Neural progenitor cell (in vitro differentiated cells): ENCODE results near the gene ZC3H18. TPM values are rescaled to one million over a fixed set of nuclear protein-coding genes. Genes with fewer than 3 reads are reported as not detected.

Experiments
- DNase-seq: peaks from one replicate; pipeline ENCODE4 v3.0.0-alpha.2; 2016; ENCODE audit warnings: low spot score
- H2AFZ ChIP-seq: fragments of 200-600 bp; sonication (generic); replicated peaks from 2 replicates; pipeline ENCODE4 v1.6.1; 2016; ENCODE audit warnings: antibody characterized with exemption
- H3F3A ChIP-seq: fragments of 200-600 bp; sonication (generic); 2 replicates; pipeline ENCODE4 v1.6.1; 2016; ENCODE audit warnings: antibody characterized with exemption, low read depth
- H3K27ac ChIP-seq: fragments of 200-600 bp; sonication (generic); 2 replicates; pipeline ENCODE4 v1.5.1; 2016; ENCODE audit warnings: mild to moderate bottlenecking
- H3K27me3 ChIP-seq: fragments of 200-600 bp; sonication (generic); 2 replicates; pipeline ENCODE4 v1.6.1; 2016; ENCODE audit warnings: mild to moderate bottlenecking, moderate library complexity
- H3K36me3 ChIP-seq: fragments of 200-600 bp; sonication (generic); 2 replicates; pipeline ENCODE4 v1.5.1; 2016
- H3K4me1 ChIP-seq: fragments of 200-600 bp; sonication (generic); 2 replicates; pipeline ENCODE4 v1.6.1; 2016; ENCODE audit warnings: mixed run types
- H3K4me2 ChIP-seq: fragments of 200-600 bp; sonication (generic); 2 replicates; pipeline ENCODE4 v1.6.1; 2016
- H3K4me3 ChIP-seq: fragments of 200-600 bp; sonication (generic); 2 replicates; pipeline ENCODE4 v1.5.1; 2016
- H3K79me2 ChIP-seq: fragments of 200-600 bp; sonication (generic); 2 replicates; pipeline ENCODE4 v1.6.1; 2016; ENCODE audit warnings: low read depth
- H3K9ac ChIP-seq: fragments of 200-600 bp; sonication (generic); 2 replicates; pipeline ENCODE4 v1.6.1; 2016
- H3K9me3 ChIP-seq: fragments of 200-600 bp; sonication (generic); 2 replicates; pipeline ENCODE4 v1.5.1; 2016; ENCODE audit warnings: low read depth
- H4K20me1 ChIP-seq: fragments of 200-600 bp; sonication (generic); 2 replicates; pipeline ENCODE4 v1.6.1; 2016; ENCODE audit warnings: low read depth
- H3K27ac Mint-ChIP-seq: 3 replicates; pipeline ENCODE4 v1.8.0; 2021; ENCODE audit warnings: mixed read lengths
- H3K27me3 Mint-ChIP-seq: 2 replicates; pipeline ENCODE4 v1.8.0; 2022; ENCODE audit warnings: low read depth, mild to moderate bottlenecking, inconsistent platforms, moderate library complexity, mixed read lengths; ENCODE audit not compliant: insufficient read depth
- H3K36me3 Mint-ChIP-seq: 3 replicates; pipeline ENCODE4 v1.8.0; 2021; ENCODE audit warnings: mixed read lengths
- H3K4me1 Mint-ChIP-seq: 3 replicates; pipeline ENCODE4 v1.8.0; 2021; ENCODE audit warnings: mixed read lengths
- H3K4me3 Mint-ChIP-seq: 3 replicates; pipeline ENCODE4 v1.8.0; 2021; ENCODE audit warnings: mild to moderate bottlenecking, moderate library complexity, mixed read lengths
- H3K9me3 Mint-ChIP-seq: 3 replicates; pipeline ENCODE4 v1.8.0; 2020; ENCODE audit warnings: mixed read lengths
- EZH2 ChIP-seq: fragments of 200-600 bp; sonication (generic); IDR thresholded peaks from 2 replicates; pipeline ENCODE4 v1.6.1; 2017; ENCODE audit warnings: antibody characterized with exemption, mild to moderate bottlenecking, moderate library complexity
- EZH2phosphoT487 ChIP-seq: fragments of 200-600 bp; sonication (generic); IDR thresholded peaks from 2 replicates; pipeline ENCODE4 v1.6.1; 2017; ENCODE audit warnings: antibody characterized with exemption
- total RNA-seq: library from RNA; depleted of rRNA; stranded (reverse); fragments of >200 nt; gene quantifications from 2 replicates; pipeline ENCODE4 v1.2.3, GENCODE V29; 2015; ENCODE audit warnings: low replicate concordance
- TF ChIP-seq, protein P1 (sequence below): fragments of 200-600 bp; sonication (generic); IDR thresholded peaks from 2 replicates; pipeline ENCODE4 v1.5.1; 2017; ENCODE audit warnings: antibody characterized with exemption, mild to moderate bottlenecking

Gene ZC3H18
- total RNA-seq, 1 donor from 2014 or later = 24.2 TPM

DNA sequence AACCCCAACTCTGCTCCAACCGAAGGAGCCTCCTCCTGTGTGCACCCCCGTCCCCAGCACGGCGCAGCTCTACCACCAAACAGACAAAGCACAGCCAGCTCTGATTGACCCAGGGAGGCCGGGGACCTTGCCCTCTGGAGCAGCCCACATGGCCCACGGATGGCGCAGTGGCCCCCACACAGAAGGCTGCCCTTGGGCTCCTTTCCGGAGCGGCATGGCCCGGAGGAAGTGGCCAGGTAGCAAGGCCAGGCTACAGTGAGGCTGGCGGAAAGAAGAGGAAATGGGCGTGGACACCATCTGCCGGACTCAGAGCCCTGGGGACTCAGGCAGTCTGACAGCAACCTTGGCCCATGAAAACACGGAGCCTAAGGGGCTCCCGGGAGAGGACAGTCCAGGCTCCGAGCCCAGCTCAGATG is 19.9 kb upstream of the ZC3H18 start:
- H3K4me1 Mint-ChIP-seq = peaks cover 36% of the 10 kb centered on the region
- H3K4me3 ChIP-seq = no peak overlapping the region
- H3K79me2 ChIP-seq = no peaks in the 10 kb centered on the region
- no peak overlapping the region for H3K4me2 ChIP-seq
- H3K4me3 Mint-ChIP-seq = no peak overlapping the region
- no peaks in the 10 kb centered on the region for H3K36me3 Mint-ChIP-seq
- H3F3A ChIP-seq = no peaks in the 10 kb centered on the region
- no peak overlapping the region for H3K27ac ChIP-seq
- H3K27ac Mint-ChIP-seq = no peak overlapping the region
- H4K20me1 ChIP-seq = no peaks in the 10 kb centered on the region
- DNase-seq = no peak
- H3K27me3 Mint-ChIP-seq = peaks cover 22% of the 10 kb centered on the region
- peaks cover 14% of the 10 kb centered on the region for H3K4me1 ChIP-seq
- no peak for TF ChIP-seq EZH2phosphoT487
- no peak for TF ChIP-seq EZH2
- TF ChIP-seq, protein P1, sequence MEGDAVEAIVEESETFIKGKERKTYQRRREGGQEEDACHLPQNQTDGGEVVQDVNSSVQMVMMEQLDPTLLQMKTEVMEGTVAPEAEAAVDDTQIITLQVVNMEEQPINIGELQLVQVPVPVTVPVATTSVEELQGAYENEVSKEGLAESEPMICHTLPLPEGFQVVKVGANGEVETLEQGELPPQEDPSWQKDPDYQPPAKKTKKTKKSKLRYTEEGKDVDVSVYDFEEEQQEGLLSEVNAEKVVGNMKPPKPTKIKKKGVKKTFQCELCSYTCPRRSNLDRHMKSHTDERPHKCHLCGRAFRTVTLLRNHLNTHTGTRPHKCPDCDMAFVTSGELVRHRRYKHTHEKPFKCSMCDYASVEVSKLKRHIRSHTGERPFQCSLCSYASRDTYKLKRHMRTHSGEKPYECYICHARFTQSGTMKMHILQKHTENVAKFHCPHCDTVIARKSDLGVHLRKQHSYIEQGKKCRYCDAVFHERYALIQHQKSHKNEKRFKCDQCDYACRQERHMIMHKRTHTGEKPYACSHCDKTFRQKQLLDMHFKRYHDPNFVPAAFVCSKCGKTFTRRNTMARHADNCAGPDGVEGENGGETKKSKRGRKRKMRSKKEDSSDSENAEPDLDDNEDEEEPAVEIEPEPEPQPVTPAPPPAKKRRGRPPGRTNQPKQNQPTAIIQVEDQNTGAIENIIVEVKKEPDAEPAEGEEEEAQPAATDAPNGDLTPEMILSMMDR = no peak
- H3K9ac ChIP-seq = no peak overlapping the region
- H3K9me3 ChIP-seq = no peaks in the 10 kb centered on the region
- H3K27me3 ChIP-seq = peaks cover 32% of the 10 kb centered on the region
- H3K9me3 Mint-ChIP-seq = peaks cover 4% of the 10 kb centered on the region
- H3K36me3 ChIP-seq = no peaks in the 10 kb centered on the region
- no peak overlapping the region for H2AFZ ChIP-seq

DNA sequence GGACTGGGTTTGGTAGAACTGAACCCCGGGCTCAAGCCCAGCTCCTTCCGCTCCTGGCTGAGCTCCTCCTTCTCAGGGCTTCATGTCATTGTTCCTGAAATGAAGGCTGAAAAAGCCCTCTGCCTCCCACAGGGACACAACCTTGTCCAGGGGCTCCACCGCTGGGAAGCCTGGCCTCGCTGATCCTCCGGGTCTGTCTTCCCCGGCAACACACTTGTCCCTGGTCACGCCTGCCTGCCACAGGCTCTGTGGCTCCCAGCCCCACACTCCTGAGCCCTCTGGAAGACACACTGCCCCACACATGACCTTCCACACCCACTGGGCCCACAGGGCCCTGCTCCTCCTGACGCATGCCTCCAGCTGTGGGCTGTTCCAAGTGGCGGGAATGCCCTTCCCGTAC is 18.0 kb upstream of the ZC3H18 start:
- no peaks in the 10 kb centered on the region for H3K79me2 ChIP-seq
- DNase-seq = no peak
- peaks cover 9% of the 10 kb centered on the region for H3K27me3 Mint-ChIP-seq
- H3K9ac ChIP-seq = no peak overlapping the region
- no peaks in the 10 kb centered on the region for H3K36me3 ChIP-seq
- H3K4me2 ChIP-seq = no peak overlapping the region
- no peaks in the 10 kb centered on the region for H3K9me3 Mint-ChIP-seq
- H3K36me3 Mint-ChIP-seq = no peaks in the 10 kb centered on the region
- H3K4me1 ChIP-seq = peaks cover 14% of the 10 kb centered on the region
- H3K4me3 Mint-ChIP-seq = peak overlapping the region; percentile 52
- H3K27ac ChIP-seq = no peak overlapping the region
- H3K27ac Mint-ChIP-seq = peak overlapping the region; percentile 69
- H3K9me3 ChIP-seq = no peaks in the 10 kb centered on the region
- no peaks in the 10 kb centered on the region for H4K20me1 ChIP-seq
- no peak overlapping the region for H3K4me3 ChIP-seq
- H2AFZ ChIP-seq = no peak overlapping the region
- peaks cover 17% of the 10 kb centered on the region for H3K27me3 ChIP-seq
- peaks cover 35% of the 10 kb centered on the region for H3K4me1 Mint-ChIP-seq
- TF ChIP-seq EZH2phosphoT487 = no peak
- no peak for TF ChIP-seq EZH2
- TF ChIP-seq, protein P1 = no peak
- H3F3A ChIP-seq = no peaks in the 10 kb centered on the region

DNA sequence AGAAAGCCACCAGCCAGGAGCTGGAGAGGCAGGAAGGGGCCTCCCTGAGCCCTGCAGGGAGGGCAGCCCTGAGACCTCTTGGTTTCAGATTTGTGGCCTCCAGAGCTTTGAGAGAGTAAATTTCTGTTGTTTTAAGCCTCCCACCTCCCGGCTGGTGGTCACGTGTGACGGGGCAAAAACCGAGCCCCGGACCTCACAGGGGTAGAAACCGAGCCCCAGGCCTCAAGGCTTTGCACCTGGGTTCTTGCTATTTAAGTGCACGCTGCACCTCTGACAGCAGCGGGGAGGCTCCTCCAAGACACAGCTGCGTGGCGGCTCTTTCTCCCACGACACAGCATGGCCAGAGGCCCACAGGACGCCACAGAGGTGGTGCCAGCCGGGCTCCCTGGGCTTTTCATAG is 17.4 kb upstream of the ZC3H18 start:
- Histone ChIP-seq H3K27ac (no peak overlapping the region), H3K27me3 (peaks cover 15% of the 10 kb centered on the region), H3K4me3 (no peak overlapping the region), H2AFZ (no peak overlapping the region), H3K9me3 (no peaks in the 10 kb centered on the region), H3K79me2 (no peaks in the 10 kb centered on the region), H3K4me1 (peaks cover 14% of the 10 kb centered on the region), H3K4me2 (no peak overlapping the region), H3K9ac (no peak overlapping the region), H4K20me1 (no peaks in the 10 kb centered on the region), H3F3A (no peaks in the 10 kb centered on the region), H3K36me3 (no peaks in the 10 kb centered on the region)
- no peaks in the 10 kb centered on the region for H3K36me3 Mint-ChIP-seq
- H3K4me3 Mint-ChIP-seq = peak overlapping the region; percentile 52
- H3K9me3 Mint-ChIP-seq = no peaks in the 10 kb centered on the region
- DNase-seq = no peak
- peaks cover 9% of the 10 kb centered on the region for H3K27me3 Mint-ChIP-seq
- TF ChIP-seq EZH2 = no peak
- TF ChIP-seq EZH2phosphoT487 = no peak
- TF ChIP-seq, protein P1 = no peak
- H3K27ac Mint-ChIP-seq = peak overlapping the region; percentile 69
- H3K4me1 Mint-ChIP-seq = peaks cover 38% of the 10 kb centered on the region
